Stimulated activated naive B cell treated with anti-CD40 and anti-IgM and Interleukin-4, amounts not matched to agents 10 μg/mL and 1 μg/mL and 100 μg/mL, for 72 hours (primary cell): ENCODE results near the gene DEFB131B.

Experiments
- ATAC-seq, 2 donors: fragments of 150-1000 bp; cut with Tn5 transposase; replicated peaks; 2 replicates each; pipeline ENCODE4 v1.10.0; 2021; ENCODE audit warnings: moderate library complexity in 1 of 2
- DNase-seq: peaks from one replicate; pipeline ENCODE4 v3.0.0; 2021
- H3K27ac Mint-ChIP-seq: one replicate; pipeline ENCODE4 v1.8.0; 2022; ENCODE audit warnings: mild to moderate bottlenecking, mixed read lengths
- H3K27me3 Mint-ChIP-seq, 2 donors: one replicate each; pipeline ENCODE4 v1.8.0; 2022; ENCODE audit warnings: mixed read lengths in 2 of 2
- H3K36me3 Mint-ChIP-seq, 2 donors: one replicate each; pipeline ENCODE4 v1.8.0; 2022; ENCODE audit warnings: mixed read lengths in 2 of 2, mild to moderate bottlenecking in 1 of 2
- H3K4me1 Mint-ChIP-seq, 2 donors: one replicate each; pipeline ENCODE4 v1.8.0; 2022; ENCODE audit warnings: mixed read lengths in 2 of 2, mild to moderate bottlenecking in 1 of 2
- H3K4me3 Mint-ChIP-seq, 2 donors: one replicate each; pipeline ENCODE4 v1.8.0; 2022; ENCODE audit warnings: mild to moderate bottlenecking in 2 of 2, mixed read lengths in 2 of 2, moderate library complexity in 1 of 2
- H3K9me3 Mint-ChIP-seq, 2 donors: one replicate each; pipeline ENCODE4 v1.8.0; 2022; ENCODE audit warnings: mixed read lengths in 2 of 2, mild to moderate bottlenecking in 1 of 2

The DEFB131B gene

GRCh38 chr11:71928737-71929443, 50.6 kb downstream of the DEFB131B start, which contains the start of gene RNF121:
Gene RNF121 (plus strand): TSS chr11:71929046. CDS start chr11:71929062, 16 bp downstream.
- DNase-seq (peak; percentile 96), ATAC-seq (peak; percentile 82 to 87)
- H3K27ac Mint-ChIP-seq, result peak within 1 kb of the TSS; percentile 100
- peaks cover 26 to 42% of the 10 kb centered on the region in 2 donors for H3K4me1 Mint-ChIP-seq
- H3K9me3 Mint-ChIP-seq, result no peaks in the 10 kb centered on the region
- no peaks in the 10 kb centered on the region for H3K27me3 Mint-ChIP-seq
- peak within 1 kb of the TSS; percentile 92 to 96 for H3K4me3 Mint-ChIP-seq
- H3K36me3 Mint-ChIP-seq, result peaks cover 23 to 28% of the 10 kb centered on the region in 2 donors

- Mint-ChIP-seq H3K4me3 (peak overlapping the region; percentile 92 to 96), H3K27me3 (no peaks in the 10 kb centered on the region), H3K4me1 (peaks cover 31 to 48% of the 10 kb centered on the region in 2 donors), H3K9me3 (no peaks in the 10 kb centered on the region), H3K27ac (peak overlapping the region; percentile 100), H3K36me3 (peaks cover 29 to 34% of the 10 kb centered on the region in 2 donors)
- ATAC-seq (no peak), DNase-seq (no peak)
Observed at GRCh38 chr11:71929491-71929890, 51.2 kb downstream of the DEFB131B start.

- DNase-seq (peak; percentile 39), ATAC-seq (peak; percentile 20 to 21)
- Mint-ChIP-seq H3K27ac (peak overlapping the region; percentile 100), H3K9me3 (no peaks in the 10 kb centered on the region), H3K27me3 (no peaks in the 10 kb centered on the region), H3K36me3 (peaks cover 28 to 29% of the 10 kb centered on the region in 2 donors), H3K4me1 (peaks cover 30 to 51% of the 10 kb centered on the region in 2 donors), H3K4me3 (peak overlapping the region; percentile 92 to 96)
Observed at GRCh38 chr11:71930556-71931244, 52.4 kb downstream of the DEFB131B start.

- Mint-ChIP-seq H3K36me3 (peaks cover 26 to 29% of the 10 kb centered on the region in 2 donors), H3K27ac (peak overlapping the region; percentile 100), H3K4me1 (peaks cover 30 to 51% of the 10 kb centered on the region in 2 donors), H3K9me3 (no peaks in the 10 kb centered on the region), H3K27me3 (no peaks in the 10 kb centered on the region), H3K4me3 (peak overlapping the region; percentile 92 to 96)
- ATAC-seq, result peak; percentile 51 to 54
- DNase-seq, result peak; percentile 17
Observed at GRCh38 chr11:71931245-71931602, 53.0 kb downstream of the DEFB131B start.

GRCh38 chr11:71933141-71933933, 55.1 kb downstream of the DEFB131B start:
- H3K9me3 Mint-ChIP-seq, result no peaks in the 10 kb centered on the region
- H3K36me3 Mint-ChIP-seq, result peaks cover 31 to 38% of the 10 kb centered on the region in 2 donors
- peaks cover 34 to 59% of the 10 kb centered on the region in 2 donors for H3K4me1 Mint-ChIP-seq
- no peak for DNase-seq
- no peaks in the 10 kb centered on the region for H3K27me3 Mint-ChIP-seq
- ATAC-seq, result no peak
- H3K4me3 Mint-ChIP-seq, result peak overlapping the region; percentile 18 to 68
- peak overlapping the region; percentile 92 for H3K27ac Mint-ChIP-seq
